ENCODE measurements around the gene HS2ST1. TPM values are rescaled to one million over a fixed set of nuclear protein-coding genes. Genes with fewer than 3 reads are reported as not detected.

Gene HS2ST1
- total RNA-seq, 1 experiment from 2014 or later = 30.1 TPM

DNA sequence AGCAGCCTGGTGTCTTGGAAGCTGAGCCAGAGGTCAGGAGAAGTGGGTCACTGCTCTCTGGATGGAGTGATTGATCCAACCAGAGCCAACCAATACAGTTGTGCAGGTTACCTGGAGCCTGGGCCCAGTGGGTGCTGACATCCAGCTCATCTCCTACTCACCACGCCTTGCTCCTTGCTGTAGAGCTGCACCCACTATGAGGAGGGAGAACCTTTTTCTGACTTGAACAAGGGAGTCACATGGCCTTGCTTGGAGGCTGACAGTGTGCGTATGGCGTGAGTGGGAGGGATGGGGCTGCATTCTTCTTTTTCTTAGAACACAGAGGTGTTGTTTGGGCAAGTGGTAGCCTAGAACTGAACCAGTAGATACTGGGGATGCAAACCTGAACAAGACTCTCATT, 213.1 kb downstream of the HS2ST1 start:
- intact Hi-C loops (cut with micrococcal nuclease) = no loop called here
- H3K9ac ChIP-seq (ENCODE audit: low read length) = no peak overlapping the region
- no peaks in the 10 kb centered on the region for H3K36me3 ChIP-seq (ENCODE audit: control insufficient read depth in 1 of 2, insufficient read depth in 2 of 2, low read length in 2 of 2)
- BruUV-seq (replicated peaks) = no TSS peak
- peaks cover 0 to 4% of the 10 kb centered on the region in 2 experiments; a peak in 1 of 4 replicates for H3K4me1 ChIP-seq (ENCODE audit: control insufficient read depth in 1 of 2, insufficient read depth in 2 of 2, low read length in 2 of 2)
- H3K27me3 ChIP-seq (ENCODE audit: insufficient read depth, low read length) = no peaks in the 10 kb centered on the region
- POLR2A ChIA-PET = no interaction called here
- ATAC-seq (no peak), DNase-seq (ENCODE audit: low read depth, low spot score) (no peak)
- CTCF ChIA-PET = no interaction called here
- no peaks in the 10 kb centered on the region for H3K79me2 ChIP-seq (ENCODE audit: insufficient read depth, low read length)
- H3K27ac ChIP-seq (ENCODE audit: low read depth, low read length) = no peak overlapping the region
- H4K20me1 ChIP-seq (ENCODE audit: insufficient read depth) = no peaks in the 10 kb centered on the region
- no peak overlapping the region for H3K4me2 ChIP-seq (ENCODE audit: low read length)
- no peaks in the 10 kb centered on the region for H3K9me2 ChIP-seq (ENCODE audit: insufficient read depth)
- TF ChIP-seq, protein P1, sequence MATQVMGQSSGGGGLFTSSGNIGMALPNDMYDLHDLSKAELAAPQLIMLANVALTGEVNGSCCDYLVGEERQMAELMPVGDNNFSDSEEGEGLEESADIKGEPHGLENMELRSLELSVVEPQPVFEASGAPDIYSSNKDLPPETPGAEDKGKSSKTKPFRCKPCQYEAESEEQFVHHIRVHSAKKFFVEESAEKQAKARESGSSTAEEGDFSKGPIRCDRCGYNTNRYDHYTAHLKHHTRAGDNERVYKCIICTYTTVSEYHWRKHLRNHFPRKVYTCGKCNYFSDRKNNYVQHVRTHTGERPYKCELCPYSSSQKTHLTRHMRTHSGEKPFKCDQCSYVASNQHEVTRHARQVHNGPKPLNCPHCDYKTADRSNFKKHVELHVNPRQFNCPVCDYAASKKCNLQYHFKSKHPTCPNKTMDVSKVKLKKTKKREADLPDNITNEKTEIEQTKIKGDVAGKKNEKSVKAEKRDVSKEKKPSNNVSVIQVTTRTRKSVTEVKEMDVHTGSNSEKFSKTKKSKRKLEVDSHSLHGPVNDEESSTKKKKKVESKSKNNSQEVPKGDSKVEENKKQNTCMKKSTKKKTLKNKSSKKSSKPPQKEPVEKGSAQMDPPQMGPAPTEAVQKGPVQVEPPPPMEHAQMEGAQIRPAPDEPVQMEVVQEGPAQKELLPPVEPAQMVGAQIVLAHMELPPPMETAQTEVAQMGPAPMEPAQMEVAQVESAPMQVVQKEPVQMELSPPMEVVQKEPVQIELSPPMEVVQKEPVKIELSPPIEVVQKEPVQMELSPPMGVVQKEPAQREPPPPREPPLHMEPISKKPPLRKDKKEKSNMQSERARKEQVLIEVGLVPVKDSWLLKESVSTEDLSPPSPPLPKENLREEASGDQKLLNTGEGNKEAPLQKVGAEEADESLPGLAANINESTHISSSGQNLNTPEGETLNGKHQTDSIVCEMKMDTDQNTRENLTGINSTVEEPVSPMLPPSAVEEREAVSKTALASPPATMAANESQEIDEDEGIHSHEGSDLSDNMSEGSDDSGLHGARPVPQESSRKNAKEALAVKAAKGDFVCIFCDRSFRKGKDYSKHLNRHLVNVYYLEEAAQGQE (IDR thresholded peaks at IDR 0.05; ENCODE audit: low read depth) = no peak
- no peak for TF ChIP-seq EZH2 (IDR thresholded peaks at IDR 0.05)
- TF ChIP-seq SIN3A (IDR thresholded peaks at IDR 0.05; ENCODE audit: low read depth) = no peak
- TF ChIP-seq ELF1 (IDR thresholded peaks at IDR 0.05; ENCODE audit: borderline replicate concordance, low read depth) = no peak
- RAD21 ChIA-PET (ENCODE audit: low non-redundant PET in 1 of 2, low total read pairs in 2 of 2, uncharacterized antibody in 2 of 2, unreplicated experiment in 2 of 2) = no interaction called here
- no peak overlapping the region for H2AFZ ChIP-seq (ENCODE audit: low read depth, low read length, poor library complexity, severe bottlenecking)
- no peak overlapping the region for H3K4me3 ChIP-seq (replicated peaks in 1 of 2; ENCODE audit: low read depth in 1 of 2, low read length in 2 of 2)
- no peaks in the 10 kb centered on the region for H3K9me3 ChIP-seq (ENCODE audit: control insufficient read depth in 1 of 2, insufficient read depth in 1 of 2, low read depth in 1 of 2, low read length in 2 of 2)

DNA sequence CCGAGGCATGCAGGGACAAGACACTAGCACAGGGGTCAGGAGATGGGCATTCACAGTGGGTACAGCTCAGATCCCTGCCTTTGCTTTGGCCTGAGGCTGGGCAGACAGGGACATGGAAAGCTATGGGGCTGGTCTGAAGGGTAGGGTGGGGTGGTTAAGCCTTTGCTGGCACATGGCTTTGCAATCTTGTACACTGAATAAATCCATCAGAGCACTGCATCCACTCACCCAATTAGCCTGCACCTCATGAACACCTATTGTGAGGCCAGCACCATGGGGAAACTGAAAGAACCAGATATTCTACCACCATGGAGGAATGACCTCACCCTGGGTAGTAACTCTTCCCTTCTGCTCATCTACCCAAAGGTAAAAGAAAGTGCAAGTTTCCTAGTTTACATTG, 214.6 kb downstream of the HS2ST1 start:
- H4K20me1 ChIP-seq (ENCODE audit: insufficient read depth) = no peaks in the 10 kb centered on the region
- DNase-seq (ENCODE audit: low read depth, low spot score) (no peak), ATAC-seq (no peak)
- H3K4me2 ChIP-seq (ENCODE audit: low read length) = no peak overlapping the region
- RAD21 ChIA-PET (ENCODE audit: low non-redundant PET in 1 of 2, low total read pairs in 2 of 2, uncharacterized antibody in 2 of 2, unreplicated experiment in 2 of 2) = no interaction called here
- H3K27me3 ChIP-seq (ENCODE audit: insufficient read depth, low read length) = no peaks in the 10 kb centered on the region
- H3K79me2 ChIP-seq (ENCODE audit: insufficient read depth, low read length) = no peaks in the 10 kb centered on the region
- intact Hi-C loops (cut with micrococcal nuclease) = no loop called here
- peaks cover 0 to 4% of the 10 kb centered on the region in 2 experiments; a peak in 1 of 4 replicates for H3K4me1 ChIP-seq (ENCODE audit: control insufficient read depth in 1 of 2, insufficient read depth in 2 of 2, low read length in 2 of 2)
- H3K9ac ChIP-seq (ENCODE audit: low read length) = no peak overlapping the region
- no peaks in the 10 kb centered on the region for H3K9me3 ChIP-seq (ENCODE audit: control insufficient read depth in 1 of 2, insufficient read depth in 1 of 2, low read depth in 1 of 2, low read length in 2 of 2)
- H3K9me2 ChIP-seq (ENCODE audit: insufficient read depth) = no peaks in the 10 kb centered on the region
- no peak overlapping the region for H3K27ac ChIP-seq (ENCODE audit: low read depth, low read length)
- H3K36me3 ChIP-seq (ENCODE audit: control insufficient read depth in 1 of 2, insufficient read depth in 2 of 2, low read length in 2 of 2) = no peaks in the 10 kb centered on the region
- no peak overlapping the region for H3K4me3 ChIP-seq (replicated peaks in 1 of 2; ENCODE audit: low read depth in 1 of 2, low read length in 2 of 2)
- no TSS peak for BruUV-seq (replicated peaks)
- CTCF ChIA-PET = no interaction called here
- no peak overlapping the region for H2AFZ ChIP-seq (ENCODE audit: low read depth, low read length, poor library complexity, severe bottlenecking)
- POLR2A ChIA-PET = interaction anchor here (0.6 kb wide), 1 partner anchor 11 kb away, joined by 3 read pairs; no protein-coding TSS in a partner anchor
- TF ChIP-seq, protein P2, sequence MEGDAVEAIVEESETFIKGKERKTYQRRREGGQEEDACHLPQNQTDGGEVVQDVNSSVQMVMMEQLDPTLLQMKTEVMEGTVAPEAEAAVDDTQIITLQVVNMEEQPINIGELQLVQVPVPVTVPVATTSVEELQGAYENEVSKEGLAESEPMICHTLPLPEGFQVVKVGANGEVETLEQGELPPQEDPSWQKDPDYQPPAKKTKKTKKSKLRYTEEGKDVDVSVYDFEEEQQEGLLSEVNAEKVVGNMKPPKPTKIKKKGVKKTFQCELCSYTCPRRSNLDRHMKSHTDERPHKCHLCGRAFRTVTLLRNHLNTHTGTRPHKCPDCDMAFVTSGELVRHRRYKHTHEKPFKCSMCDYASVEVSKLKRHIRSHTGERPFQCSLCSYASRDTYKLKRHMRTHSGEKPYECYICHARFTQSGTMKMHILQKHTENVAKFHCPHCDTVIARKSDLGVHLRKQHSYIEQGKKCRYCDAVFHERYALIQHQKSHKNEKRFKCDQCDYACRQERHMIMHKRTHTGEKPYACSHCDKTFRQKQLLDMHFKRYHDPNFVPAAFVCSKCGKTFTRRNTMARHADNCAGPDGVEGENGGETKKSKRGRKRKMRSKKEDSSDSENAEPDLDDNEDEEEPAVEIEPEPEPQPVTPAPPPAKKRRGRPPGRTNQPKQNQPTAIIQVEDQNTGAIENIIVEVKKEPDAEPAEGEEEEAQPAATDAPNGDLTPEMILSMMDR (IDR thresholded peaks at IDR 0.05 in 2 of 3, conservative IDR thresholded peaks at IDR 0.05 in 1 of 3; ENCODE audit: borderline replicate concordance in 1 of 3, insufficient read depth in 1 of 3, low read depth in 2 of 3, low read length in 2 of 3) = no peak
- no peak for TF ChIP-seq ZBTB33 (IDR thresholded peaks at IDR 0.05; ENCODE audit: extremely low read depth, insufficient replicate concordance, low read length)
- TF ChIP-seq CBX3 (IDR thresholded peaks at IDR 0.05; ENCODE audit: low read depth) = no peak
- no peak for TF ChIP-seq YY1 (IDR thresholded peaks at IDR 0.05; ENCODE audit: extremely low read depth, insufficient replicate concordance, low read depth, low read length)
- TF ChIP-seq JUND (IDR thresholded peaks at IDR 0.05) = no peak

Data from HCT116 (cell line).